SJSA1 (cell line): ENCODE data around the gene GSN. TPM values are rescaled to one million over a fixed set of nuclear protein-coding genes. Genes with fewer than 3 reads are reported as not detected.
A peak's percentile ranks its signal among the peaks of the same experiment; 100 is the strongest.

Experiments used
- DNase-seq, 2 experiments: peaks; one replicate each; pipeline ENCODE4 v3.0.0-alpha.2; 2015 to 2020; ENCODE audit warnings: low spot score in 2 of 2, low read depth in 1 of 2
- H3K27ac ChIP-seq: fragments of 250-450 bp; sonication (Bioruptor Pico); 2 replicates; pipeline ENCODE4 v1.5.1; 2020; ENCODE audit warnings: mild to moderate bottlenecking, moderate library complexity
- H3K27me3 ChIP-seq: fragments of 250-450 bp; sonication (Bioruptor Pico); replicated peaks from 2 replicates; pipeline ENCODE4 v1.5.1; 2020; ENCODE audit warnings: mild to moderate bottlenecking, moderate library complexity
- H3K36me3 ChIP-seq: fragments of 250-450 bp; sonication (Bioruptor Pico); 2 replicates; pipeline ENCODE4 v1.5.1; 2020; ENCODE audit warnings: mild to moderate bottlenecking
- H3K4me1 ChIP-seq: fragments of 250-450 bp; sonication (Bioruptor Pico); replicated peaks from 2 replicates; pipeline ENCODE4 v1.6.1; 2021; ENCODE audit warnings: mild to moderate bottlenecking
- H3K4me3 ChIP-seq: fragments of 250-450 bp; sonication (Bioruptor Pico); 2 replicates; pipeline ENCODE4 v1.5.1; 2020; ENCODE audit warnings: mild to moderate bottlenecking
- H3K9me3 ChIP-seq: fragments of 250-450 bp; sonication (Bioruptor Pico); replicated peaks from 2 replicates; pipeline ENCODE4 v1.5.1; 2020; ENCODE audit warnings: mild to moderate bottlenecking
- total RNA-seq: library from RNA; depleted of rRNA; stranded (reverse); fragments of >200 nt; shearing (Covaris generic); gene quantifications from 2 replicates; pipeline ENCODE4 v1.2.3, GENCODE V29; 2014

The GSN gene
- total RNA-seq, 1 experiment from 2014 or later = 331 TPM

GRCh38 chr9:121328476-121328875 is 60.5 kb downstream of the GSN start:
- Histone ChIP-seq H3K4me1 (peaks cover 29% of the 10 kb centered on the region), H3K36me3 (peaks cover 91% of the 10 kb centered on the region), H3K27me3 (no peaks in the 10 kb centered on the region), H3K9me3 (no peaks in the 10 kb centered on the region), H3K27ac (no peak overlapping the region), H3K4me3 (no peak overlapping the region)
- DNase-seq = no peak

- no peak for DNase-seq
- Histone ChIP-seq H3K4me1 (peaks cover 27% of the 10 kb centered on the region), H3K27me3 (no peaks in the 10 kb centered on the region)
These were observed 61.1 kb downstream of the GSN start for GRCh38 chr9:121328876-121329681.

DNA sequence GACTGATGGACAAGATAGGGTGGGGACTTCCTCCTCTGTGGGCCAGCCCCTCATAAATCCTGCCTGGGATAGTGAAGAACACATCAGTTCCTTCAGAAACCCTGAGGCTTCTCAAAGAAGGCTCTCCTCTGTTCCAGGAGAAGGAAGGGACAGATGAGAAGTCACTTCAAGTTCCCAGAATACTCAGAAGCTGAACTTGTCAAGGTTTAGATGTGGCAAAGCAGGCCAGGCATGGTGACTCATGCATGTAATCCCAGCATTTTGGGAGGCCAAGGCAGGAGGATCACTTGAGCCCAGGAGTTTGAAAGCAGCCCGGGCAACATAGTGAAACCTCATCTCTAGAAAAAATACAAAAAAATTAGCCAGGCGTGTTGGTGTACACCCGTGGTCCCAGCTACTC is 63.6 kb downstream of the GSN start:
- no peak overlapping the region for H3K4me3 ChIP-seq
- H3K27ac ChIP-seq = no peak overlapping the region
- H3K36me3 ChIP-seq = peaks cover 98% of the 10 kb centered on the region
- no peak for DNase-seq
- H3K4me1 ChIP-seq = peaks cover 8% of the 10 kb centered on the region
- no peaks in the 10 kb centered on the region for H3K9me3 ChIP-seq
- H3K27me3 ChIP-seq = no peaks in the 10 kb centered on the region

More at GRCh38 chr9:121328876-121329681, 61.1 kb downstream of the GSN start:
- Histone ChIP-seq H3K9me3 (no peaks in the 10 kb centered on the region), H3K4me3 (no peak overlapping the region), H3K27ac (no peak overlapping the region), H3K36me3 (peaks cover 91% of the 10 kb centered on the region)

DNA sequence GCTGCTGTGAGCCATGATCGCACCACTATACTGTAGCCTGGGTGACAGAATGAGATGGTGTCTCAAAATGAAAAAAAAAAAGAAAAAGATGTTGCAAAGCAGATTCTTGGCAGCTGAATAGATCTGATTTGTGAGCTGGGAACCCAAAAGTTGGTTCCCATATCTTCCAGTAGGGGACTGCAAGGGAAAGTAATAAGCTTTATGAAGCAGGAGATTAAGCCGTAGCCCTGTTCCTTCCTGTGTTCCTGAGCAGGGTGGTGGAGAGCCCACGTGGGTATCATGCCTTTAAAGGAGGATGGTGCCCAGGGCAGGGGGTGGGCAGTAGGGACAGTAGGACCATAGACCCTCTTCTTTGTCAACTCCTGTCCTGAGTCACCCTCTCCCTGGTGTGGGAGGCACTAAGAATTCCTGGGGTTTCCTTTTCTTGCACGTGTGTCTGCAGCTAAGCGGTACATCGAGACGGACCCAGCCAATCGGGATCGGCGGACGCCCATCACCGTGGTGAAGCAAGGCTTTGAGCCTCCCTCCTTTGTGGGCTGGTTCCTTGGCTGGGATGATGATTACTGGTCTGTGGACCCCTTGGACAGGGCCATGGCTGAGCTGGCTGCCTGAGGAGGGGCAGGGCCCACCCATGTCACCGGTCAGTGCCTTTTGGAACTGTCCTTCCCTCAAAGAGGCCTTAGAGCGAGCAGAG is 64.2 kb downstream of the GSN start:
- Histone ChIP-seq H3K4me3 (no peak overlapping the region), H3K4me1 (peaks cover 2% of the 10 kb centered on the region), H3K36me3 (peaks cover 98% of the 10 kb centered on the region), H3K9me3 (no peaks in the 10 kb centered on the region), H3K27ac (no peak overlapping the region), H3K27me3 (no peaks in the 10 kb centered on the region)
- peak in 1 of 2 experiments; percentile 12 for DNase-seq

- Histone ChIP-seq H3K4me1 (no peaks in the 10 kb centered on the region), H3K27me3 (no peaks in the 10 kb centered on the region), H3K9me3 (no peaks in the 10 kb centered on the region), H3K4me3 (no peak overlapping the region), H3K36me3 (peaks cover 97% of the 10 kb centered on the region), H3K27ac (no peak overlapping the region)
- DNase-seq = no peak
These were observed 66.2 kb downstream of the GSN start for GRCh38 chr9:121333950-121334773.

DNA sequence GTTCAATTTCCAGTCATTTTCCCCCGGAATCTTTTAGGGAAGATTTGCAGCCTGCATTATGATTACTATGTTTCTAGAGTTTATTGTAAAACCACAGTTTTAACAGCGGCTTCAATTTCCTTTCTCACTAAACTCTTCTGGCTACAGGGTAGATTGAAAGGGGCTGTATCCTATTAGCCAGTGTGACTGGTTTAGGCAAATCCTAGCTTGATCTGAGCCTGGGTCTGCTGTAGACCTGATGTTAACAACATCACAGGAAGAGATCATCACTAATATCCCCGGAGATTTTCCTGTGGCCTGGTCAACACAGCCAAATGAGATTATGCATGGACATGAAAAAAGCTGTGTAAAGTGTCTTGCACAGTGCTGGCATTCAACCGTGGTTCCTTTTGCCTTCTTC is 68.7 kb downstream of the GSN start:
- H3K4me3 ChIP-seq = no peak overlapping the region
- no peaks in the 10 kb centered on the region for H3K4me1 ChIP-seq
- H3K27ac ChIP-seq = no peak overlapping the region
- no peak for DNase-seq
- peaks cover 97% of the 10 kb centered on the region for H3K36me3 ChIP-seq
- no peaks in the 10 kb centered on the region for H3K27me3 ChIP-seq
- H3K9me3 ChIP-seq = no peaks in the 10 kb centered on the region

- no peak overlapping the region for H3K4me3 ChIP-seq
- no peak for DNase-seq
- no peaks in the 10 kb centered on the region for H3K27me3 ChIP-seq
- H3K9me3 ChIP-seq = no peaks in the 10 kb centered on the region
- H3K27ac ChIP-seq = no peak overlapping the region
- peaks cover 97% of the 10 kb centered on the region for H3K36me3 ChIP-seq
- peaks cover 4% of the 10 kb centered on the region for H3K4me1 ChIP-seq
These were observed 71.5 kb downstream of the GSN start for GRCh38 chr9:121339437-121339836.

DNA sequence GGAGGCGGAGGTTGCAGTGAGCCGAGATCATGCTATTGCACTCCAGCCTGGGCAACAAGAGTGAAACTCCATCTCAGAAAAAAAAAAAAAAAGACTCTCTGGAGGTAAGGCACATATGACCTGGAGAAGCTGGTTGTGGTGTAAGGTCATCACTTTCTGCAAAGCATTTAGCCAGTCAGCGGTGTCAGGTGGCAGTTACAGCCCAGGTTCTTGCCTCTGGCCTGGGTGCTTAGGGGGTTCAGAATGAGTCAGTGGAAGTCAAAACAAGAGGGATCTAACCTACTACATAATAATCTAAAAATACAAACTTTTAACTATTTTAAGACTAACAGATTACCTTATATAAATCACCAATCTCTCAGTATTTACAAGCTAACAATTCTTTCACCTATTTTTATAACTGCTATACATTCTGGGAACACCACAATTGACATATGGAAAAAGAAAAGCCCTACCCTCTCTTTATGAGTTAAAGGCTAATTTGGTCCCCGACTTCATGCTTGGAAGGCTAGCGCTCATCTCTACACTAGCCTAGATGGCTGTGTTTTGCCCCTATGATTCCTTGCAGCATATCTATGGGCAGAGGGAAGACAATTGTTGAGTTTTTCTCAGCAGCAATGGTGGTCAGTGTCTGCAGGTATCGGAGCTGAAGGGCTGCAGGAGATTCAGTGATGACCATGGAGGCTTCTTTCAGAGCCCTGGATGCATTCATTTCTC is 72.9 kb downstream of the GSN start:
- no peak overlapping the region for H3K4me3 ChIP-seq

GRCh38 chr9:121344184-121344583 is 76.2 kb downstream of the GSN start:
- Histone ChIP-seq H3K36me3 (peaks cover 96% of the 10 kb centered on the region), H3K4me3 (no peak overlapping the region), H3K4me1 (peaks cover 11% of the 10 kb centered on the region), H3K27ac (no peak overlapping the region), H3K9me3 (no peaks in the 10 kb centered on the region), H3K27me3 (no peaks in the 10 kb centered on the region)
- no peak for DNase-seq

More for the DNA sequence above, 72.9 kb downstream of the GSN start:
- H3K9me3 ChIP-seq = no peaks in the 10 kb centered on the region
- no peaks in the 10 kb centered on the region for H3K27me3 ChIP-seq
- DNase-seq = no peak
- peaks cover 11% of the 10 kb centered on the region for H3K4me1 ChIP-seq
- peaks cover 95% of the 10 kb centered on the region for H3K36me3 ChIP-seq
- H3K27ac ChIP-seq = no peak overlapping the region

GRCh38 chr9:121345070-121345469 is 77.1 kb downstream of the GSN start:
- no peak overlapping the region for H3K27ac ChIP-seq
- H3K27me3 ChIP-seq = no peaks in the 10 kb centered on the region
- no peak overlapping the region for H3K4me3 ChIP-seq
- peaks cover 96% of the 10 kb centered on the region for H3K36me3 ChIP-seq
- no peaks in the 10 kb centered on the region for H3K9me3 ChIP-seq
- H3K4me1 ChIP-seq = peaks cover 11% of the 10 kb centered on the region
- DNase-seq = no peak

GRCh38 chr9:121348221-121348620 is 80.3 kb downstream of the GSN start:
- H3K4me3 ChIP-seq = no peak overlapping the region
- peaks cover 36% of the 10 kb centered on the region for H3K4me1 ChIP-seq
- DNase-seq = no peak
- no peaks in the 10 kb centered on the region for H3K27me3 ChIP-seq
- H3K36me3 ChIP-seq = peaks cover 95% of the 10 kb centered on the region
- H3K27ac ChIP-seq = no peak overlapping the region
- H3K9me3 ChIP-seq = no peaks in the 10 kb centered on the region

- no peak overlapping the region for H3K27ac ChIP-seq
- no peaks in the 10 kb centered on the region for H3K9me3 ChIP-seq
- DNase-seq = no peak
- H3K36me3 ChIP-seq = peaks cover 95% of the 10 kb centered on the region
- no peak overlapping the region for H3K4me3 ChIP-seq
- no peaks in the 10 kb centered on the region for H3K27me3 ChIP-seq
- H3K4me1 ChIP-seq = peaks cover 40% of the 10 kb centered on the region
These were observed 81.0 kb downstream of the GSN start for GRCh38 chr9:121349009-121349408.

DNA sequence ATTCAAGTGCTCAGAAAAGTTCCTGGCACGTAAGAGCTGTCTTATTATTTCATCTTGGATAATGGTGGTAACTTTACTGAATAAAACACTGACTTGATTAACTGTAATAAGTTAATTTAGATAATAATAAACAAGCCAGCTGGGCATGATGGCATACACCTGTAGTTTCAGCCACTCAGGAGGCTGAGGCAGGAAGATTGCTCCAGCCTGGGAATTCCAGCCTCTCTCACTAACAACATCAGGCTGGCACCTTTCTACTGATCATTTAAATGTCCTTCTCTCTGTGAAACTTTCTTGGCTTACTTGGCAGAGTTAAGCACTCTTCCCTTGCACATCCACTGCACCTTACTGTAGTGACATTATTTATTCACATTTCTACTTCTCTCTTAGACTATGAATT is 82.1 kb downstream of the GSN start:
- DNase-seq = no peak
- Histone ChIP-seq H3K9me3 (no peaks in the 10 kb centered on the region), H3K27me3 (no peaks in the 10 kb centered on the region), H3K4me1 (peaks cover 40% of the 10 kb centered on the region), H3K36me3 (peaks cover 90% of the 10 kb centered on the region), H3K27ac (no peak overlapping the region), H3K4me3 (no peak overlapping the region)
